ENCODE data around the gene HEG1. TPM values are rescaled to one million over a fixed set of nuclear protein-coding genes. Genes with fewer than 3 reads are reported as not detected.
"Not testable (repeated sequence)": the region's sequence is repeated elsewhere in the genome, so short reads cannot be mapped to it uniquely, and the experiment has no call there.

Gene HEG1
- total and polyA plus RNA-seq, 2 experiments from 2014 or later, result 1.8 to 8.8 TPM

DNA sequence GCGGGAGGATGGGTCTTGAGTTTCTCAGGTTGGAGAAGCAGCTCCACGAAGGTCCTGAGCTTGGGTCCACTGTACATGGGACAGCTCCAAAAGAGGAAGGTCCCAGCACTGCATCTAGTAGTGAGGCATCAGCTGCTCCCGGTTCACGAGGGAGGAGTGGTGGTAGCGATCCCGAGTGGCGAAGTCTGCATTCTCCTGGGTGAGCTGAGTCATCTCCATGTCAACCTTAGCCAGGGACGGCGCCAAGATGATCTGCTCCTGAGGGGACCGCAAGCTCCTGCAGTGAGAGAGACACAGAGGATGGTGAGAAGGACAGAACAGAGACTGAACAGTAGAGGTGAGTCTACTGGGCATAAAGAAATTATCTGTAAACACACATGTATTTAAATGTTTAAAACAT lies 28.0 kb upstream of the HEG1 start:
- Mint-ChIP-seq H3K36me3 (ENCODE audit: low read depth) (peaks cover 10% of the 10 kb centered on the region; the same call in 2 of the 3 replicates), H3K4me1 (no peaks in the 10 kb centered on the region), H3K27me3 (ENCODE audit: insufficient read depth, low read depth, poor library complexity) (peaks cover 6% of the 10 kb centered on the region), H3K27ac (no peak overlapping the region), H3K4me3 (no peak overlapping the region), H3K9me3 (no peaks in the 10 kb centered on the region)
- H3K27me3 ChIP-seq (ENCODE audit: insufficient read depth), result no peaks in the 10 kb centered on the region
- TF ChIP-seq EZH2phosphoT487 (IDR thresholded peaks at IDR 0.05; ENCODE audit: unreplicated experiment) (no peak), STAT1 (IDR thresholded peaks at IDR 0.05; ENCODE audit: unreplicated experiment) (no peak), CTCF (conservative IDR thresholded peaks at IDR 0.05; ENCODE audit: low read depth in 2 of 2) (no peak)
- no peaks in the 10 kb centered on the region for H3K4me1 ChIP-seq (ENCODE audit: insufficient read depth)
- no peaks in the 10 kb centered on the region for H3K36me3 ChIP-seq (ENCODE audit: insufficient read depth)
- no peak for DNase-seq (ENCODE audit: low spot score)
- H3K27ac ChIP-seq (ENCODE audit: low read depth), result no peak overlapping the region
- no peaks in the 10 kb centered on the region for H3F3A ChIP-seq (replicated peaks; ENCODE audit: low read depth)
- no peaks in the 10 kb centered on the region for H3K9me2 ChIP-seq (ENCODE audit: insufficient read depth)
- no peaks in the 10 kb centered on the region for H3K79me2 ChIP-seq (replicated peaks; ENCODE audit: insufficient read depth)
- H4K20me1 ChIP-seq (replicated peaks; ENCODE audit: insufficient read depth), result no peaks in the 10 kb centered on the region
- H2AFZ ChIP-seq, result no peak overlapping the region
- no peak overlapping the region for H3K4me3 ChIP-seq
- ATAC-seq, result no peak; the same call in 2 of the 3 replicates
- H3K4me2 ChIP-seq, result no peak overlapping the region

- H3K79me2 ChIP-seq (replicated peaks; ENCODE audit: insufficient read depth); H2AFZ ChIP-seq; H3F3A ChIP-seq (replicated peaks; ENCODE audit: low read depth); H3K36me3 Mint-ChIP-seq (ENCODE audit: low read depth); H3K9me3 Mint-ChIP-seq; H3K4me3 Mint-ChIP-seq; H3K9me2 ChIP-seq (ENCODE audit: insufficient read depth); H3K27ac ChIP-seq (ENCODE audit: low read depth); H3K4me3 ChIP-seq; H3K27ac Mint-ChIP-seq; H3K4me1 Mint-ChIP-seq; H3K27me3 ChIP-seq (ENCODE audit: insufficient read depth); H3K36me3 ChIP-seq (ENCODE audit: insufficient read depth); H4K20me1 ChIP-seq (replicated peaks; ENCODE audit: insufficient read depth); DNase-seq (ENCODE audit: low spot score); H3K4me1 ChIP-seq (ENCODE audit: insufficient read depth); H3K4me2 ChIP-seq; ATAC-seq; H3K27me3 Mint-ChIP-seq (ENCODE audit: insufficient read depth, low read depth, poor library complexity): not testable (repeated sequence)
These were observed 26.5 kb upstream of the HEG1 start for GRCh38 chr3:125082339-125082738.

- Mint-ChIP-seq H3K27ac (no peak overlapping the region), H3K4me1 (peaks cover 22% of the 10 kb centered on the region), H3K9me3 (no peaks in the 10 kb centered on the region), H3K27me3 (ENCODE audit: insufficient read depth, low read depth, poor library complexity) (peaks cover 13% of the 10 kb centered on the region), H3K4me3 (no peak overlapping the region), H3K36me3 (ENCODE audit: low read depth) (peaks cover 6% of the 10 kb centered on the region; the same call in 2 of the 3 replicates)
- Histone ChIP-seq H3K36me3 (ENCODE audit: insufficient read depth) (no peaks in the 10 kb centered on the region), H2AFZ (no peak overlapping the region), H3K4me2 (no peak overlapping the region), H3F3A (replicated peaks; ENCODE audit: low read depth) (no peaks in the 10 kb centered on the region), H3K4me3 (no peak overlapping the region), H3K27me3 (ENCODE audit: insufficient read depth) (no peaks in the 10 kb centered on the region), H3K79me2 (replicated peaks; ENCODE audit: insufficient read depth) (no peaks in the 10 kb centered on the region), H4K20me1 (replicated peaks; ENCODE audit: insufficient read depth) (no peaks in the 10 kb centered on the region), H3K27ac (ENCODE audit: low read depth) (no peak overlapping the region), H3K4me1 (ENCODE audit: insufficient read depth) (no peaks in the 10 kb centered on the region), H3K9me2 (ENCODE audit: insufficient read depth) (peaks cover 12% of the 10 kb centered on the region)
- TF ChIP-seq REST (IDR thresholded peaks at IDR 0.05; ENCODE audit: unreplicated experiment), result no peak
- no peak for TF ChIP-seq CREB1 (CRISPR knock-in tag; IDR thresholded peaks at IDR 0.05; ENCODE audit: low read depth)
- ATAC-seq (no peak), DNase-seq (ENCODE audit: low spot score) (no peak)
These were observed 24.3 kb upstream of the HEG1 start for GRCh38 chr3:125080077-125080476.
